Breast epithelium (tissue), 4 donors: ENCODE data around the gene NTSR1. TPM values are rescaled to one million over a fixed set of nuclear protein-coding genes. Genes with fewer than 3 reads are reported as not detected.
A peak's percentile ranks its signal among the peaks of the same experiment; 100 is the strongest.

Experiments used
- DNase-seq, 2 donors: peaks; one replicate each; pipeline ENCODE4 v3.0.0-alpha.2; 2019; ENCODE audit warnings: low spot score in 2 of 2
- H3K27ac ChIP-seq, 2 donors: fragments of 200-600 bp; sonication (generic) in 1 of 2; one replicate each; pipeline ENCODE4 v1.5.1; 2016 to 2019; ENCODE audit warnings: mild to moderate bottlenecking in 1 of 2
- H3K27me3 ChIP-seq, 2 donors: fragments of 200-600 bp; sonication (generic) in 1 of 2; one replicate each; pipeline versions ENCODE4 v1.5.1 to v1.6.0; 2017 to 2019; ENCODE audit warnings: control low read depth in 1 of 2, mild to moderate bottlenecking in 1 of 2
- H3K36me3 ChIP-seq: fragments of 200-600 bp; one replicate; pipeline ENCODE4 v1.5.1; 2019
- H3K4me1 ChIP-seq, 2 donors: fragments of 200-600 bp; sonication (generic); one replicate each; pipeline ENCODE4 v1.5.1; 2016 to 2019; ENCODE audit warnings: control low read depth in 1 of 2
- H3K4me3 ChIP-seq, 3 donors: fragments of 200-600 bp; sonication (generic); 1 replicate in 2 of 3; 2 replicates in 1 of 3; pipeline ENCODE4 v1.5.1; 2016 to 2019; ENCODE audit warnings: mild to moderate bottlenecking in 3 of 3, moderate library complexity in 2 of 3
- H3K9me3 ChIP-seq, 2 donors: fragments of 200-600 bp; sonication (generic) in 1 of 2; one replicate each; pipeline ENCODE4 v1.5.1; 2016 to 2019; ENCODE audit warnings: control low read depth in 1 of 2
- POLR2A ChIP-seq: fragments of 450-650 bp; IDR thresholded peaks from one replicate; pipeline ENCODE4 v1.6.1; 2016; ENCODE audit warnings: antibody characterized with exemption, mild to moderate bottlenecking, moderate library complexity
- POLR2AphosphoS5 ChIP-seq, 3 donors: sonication (generic); formaldehyde crosslinking; IDR thresholded peaks; one replicate each; pipeline ENCODE4 v1.6.1; 2017; ENCODE audit warnings: antibody characterized with exemption in 3 of 3
- intact Hi-C: fragments of 100-400 bp; cut with DNase I; formaldehyde crosslinking; loops from one replicate; pipeline ENCODE4 v1.15.1; 2023; ENCODE audit warnings: low total_unique reads
- total RNA-seq, 3 donors: library from RNA; depleted of rRNA; stranded (reverse); fragments of >200 nt; gene quantifications; one replicate each; pipeline ENCODE4 v1.1.0, GENCODE V29; 2016
- TF ChIP-seq, protein P1 (sequence below), 3 donors: fragments of 450-650 bp; IDR thresholded peaks; one replicate each; pipeline ENCODE4 v1.5.1; 2016 to 2017; ENCODE audit warnings: antibody characterized with exemption in 3 of 3, mild to moderate bottlenecking in 3 of 3, moderate library complexity in 3 of 3

The NTSR1 gene
- total RNA-seq, 3 donors from 2014 or later = under 0.01 TPM; not detected in 2

DNA sequence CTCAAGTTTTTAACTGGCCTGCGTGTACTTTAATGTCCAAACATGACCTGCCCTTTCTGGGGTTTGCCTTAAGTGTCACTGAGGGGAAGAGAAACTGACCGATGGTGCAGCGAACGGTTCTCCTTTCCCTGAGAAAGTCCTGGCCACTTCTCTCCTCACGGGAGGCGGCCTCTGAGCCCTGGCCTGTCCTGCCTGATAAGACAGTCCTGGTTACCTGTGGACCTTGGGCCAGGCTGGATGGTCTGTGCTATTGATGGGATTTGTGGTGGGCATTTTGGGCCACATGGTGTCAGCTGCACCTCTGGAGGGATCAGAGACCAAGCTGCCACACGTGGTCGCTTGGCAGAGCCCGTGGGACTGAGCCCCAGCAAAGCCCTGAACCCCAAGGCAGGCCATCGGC is 11.6 kb upstream of the NTSR1 start:
- DNase-seq = no peak
- Histone ChIP-seq H3K36me3 (no peaks in the 10 kb centered on the region), H3K4me1 (no peaks in the 10 kb centered on the region), H3K4me3 (no peak overlapping the region), H3K27ac (no peak overlapping the region), H3K9me3 (no peaks in the 10 kb centered on the region), H3K27me3 (peaks cover 0 to 24% of the 10 kb centered on the region in 2 donors)
- TF ChIP-seq, protein P1, sequence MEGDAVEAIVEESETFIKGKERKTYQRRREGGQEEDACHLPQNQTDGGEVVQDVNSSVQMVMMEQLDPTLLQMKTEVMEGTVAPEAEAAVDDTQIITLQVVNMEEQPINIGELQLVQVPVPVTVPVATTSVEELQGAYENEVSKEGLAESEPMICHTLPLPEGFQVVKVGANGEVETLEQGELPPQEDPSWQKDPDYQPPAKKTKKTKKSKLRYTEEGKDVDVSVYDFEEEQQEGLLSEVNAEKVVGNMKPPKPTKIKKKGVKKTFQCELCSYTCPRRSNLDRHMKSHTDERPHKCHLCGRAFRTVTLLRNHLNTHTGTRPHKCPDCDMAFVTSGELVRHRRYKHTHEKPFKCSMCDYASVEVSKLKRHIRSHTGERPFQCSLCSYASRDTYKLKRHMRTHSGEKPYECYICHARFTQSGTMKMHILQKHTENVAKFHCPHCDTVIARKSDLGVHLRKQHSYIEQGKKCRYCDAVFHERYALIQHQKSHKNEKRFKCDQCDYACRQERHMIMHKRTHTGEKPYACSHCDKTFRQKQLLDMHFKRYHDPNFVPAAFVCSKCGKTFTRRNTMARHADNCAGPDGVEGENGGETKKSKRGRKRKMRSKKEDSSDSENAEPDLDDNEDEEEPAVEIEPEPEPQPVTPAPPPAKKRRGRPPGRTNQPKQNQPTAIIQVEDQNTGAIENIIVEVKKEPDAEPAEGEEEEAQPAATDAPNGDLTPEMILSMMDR (IDR thresholded peaks at IDR 0.05) = no peak
- no peak for TF ChIP-seq POLR2AphosphoS5 (IDR thresholded peaks at IDR 0.05)
- TF ChIP-seq POLR2A = no peak
- intact Hi-C loops = loop anchor here (10.0 kb wide), 1 partner anchor 88 kb away; no protein-coding TSS in a partner anchor

DNA sequence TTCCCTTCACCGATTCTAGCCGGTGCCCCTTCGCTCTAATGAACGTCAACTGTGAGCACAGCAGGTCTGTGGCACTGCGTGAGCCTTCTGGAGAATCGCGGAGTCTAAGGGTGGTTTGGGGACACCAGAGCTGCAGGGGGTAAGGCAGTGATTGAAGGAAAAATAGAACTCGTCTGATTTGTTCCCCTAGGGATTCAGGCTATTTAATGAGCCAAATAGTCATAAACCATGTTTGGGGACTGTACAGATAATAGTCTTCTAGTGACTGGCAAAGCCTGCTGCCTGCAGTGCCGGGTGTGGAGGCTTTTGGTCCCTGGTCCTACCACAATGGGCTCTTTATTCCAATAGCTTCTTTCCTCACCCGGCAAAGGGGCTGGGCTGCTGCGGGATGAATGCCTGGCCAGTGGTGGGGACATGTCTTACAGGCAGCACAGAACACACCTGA is 11.1 kb upstream of the NTSR1 start:
- no peak overlapping the region for H3K4me3 ChIP-seq
- peaks cover 0 to 21% of the 10 kb centered on the region in 2 donors for H3K27me3 ChIP-seq
- no peaks in the 10 kb centered on the region for H3K4me1 ChIP-seq
- no peaks in the 10 kb centered on the region for H3K9me3 ChIP-seq
- TF ChIP-seq POLR2A (no peak), POLR2AphosphoS5 (IDR thresholded peaks at IDR 0.05) (no peak)
- TF ChIP-seq, protein P1 (IDR thresholded peaks at IDR 0.05) = no peak
- peak in 1 of 2 donors; percentile 26 for DNase-seq
- no peaks in the 10 kb centered on the region for H3K36me3 ChIP-seq
- no peak overlapping the region for H3K27ac ChIP-seq
- intact Hi-C loops = loop anchor here (10.0 kb wide), 1 partner anchor 87 kb away; no protein-coding TSS in a partner anchor

DNA sequence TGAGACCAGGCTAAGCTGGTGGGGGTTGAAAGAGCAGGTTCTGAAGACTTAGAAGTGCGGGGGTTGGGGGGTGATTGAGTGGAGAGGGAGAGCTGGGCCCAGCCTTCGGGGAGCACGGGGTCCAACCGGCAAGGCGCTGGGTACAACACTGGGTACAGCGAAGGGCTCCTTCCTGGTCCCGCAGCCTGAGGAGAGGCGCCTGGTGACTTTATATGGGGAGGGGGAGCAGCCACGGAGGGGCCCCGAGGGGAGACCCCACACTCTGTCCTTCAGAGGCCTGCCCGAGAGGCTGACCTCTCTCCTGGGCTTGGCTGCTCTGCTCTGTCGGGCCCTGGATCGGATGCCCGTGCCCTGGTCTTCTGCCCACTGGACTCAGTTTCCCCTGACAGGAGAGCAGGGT is 10.4 kb upstream of the NTSR1 start:
- no peaks in the 10 kb centered on the region for H3K36me3 ChIP-seq
- intact Hi-C loops = loop anchor here (10.0 kb wide), 1 partner anchor 87 kb away; no protein-coding TSS in a partner anchor
- H3K9me3 ChIP-seq = no peaks in the 10 kb centered on the region
- DNase-seq = no peak
- H3K4me3 ChIP-seq = no peak overlapping the region
- H3K27ac ChIP-seq = no peak overlapping the region
- peaks cover 0 to 19% of the 10 kb centered on the region in 2 donors for H3K27me3 ChIP-seq
- no peak for TF ChIP-seq POLR2A
- TF ChIP-seq POLR2AphosphoS5 (IDR thresholded peaks at IDR 0.05) = no peak
- TF ChIP-seq, protein P1 (IDR thresholded peaks at IDR 0.05) = no peak
- H3K4me1 ChIP-seq = no peaks in the 10 kb centered on the region

DNA sequence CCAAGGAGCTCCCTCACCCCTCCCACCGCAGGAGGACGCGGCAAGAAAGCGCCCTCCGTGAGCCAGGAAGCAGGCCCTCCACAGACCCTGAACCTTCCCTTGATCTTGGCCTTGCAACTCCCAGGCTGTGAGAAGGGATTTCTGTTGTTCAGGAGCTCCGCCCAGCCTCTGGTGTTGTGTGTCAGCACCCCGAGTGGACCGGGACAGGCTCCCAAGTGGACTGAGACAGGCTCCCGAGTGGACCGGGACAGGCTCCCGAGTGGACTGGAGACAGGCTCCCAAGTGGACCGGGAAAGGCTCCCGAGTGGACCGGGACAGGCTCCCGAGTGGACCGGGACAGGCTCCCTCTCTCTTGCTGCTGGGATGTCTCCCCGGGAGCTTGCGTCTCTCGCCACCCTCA is 9.3 kb upstream of the NTSR1 start:
- TF ChIP-seq POLR2AphosphoS5 (IDR thresholded peaks at IDR 0.05) (no peak), POLR2A (no peak)
- TF ChIP-seq, protein P1 (IDR thresholded peaks at IDR 0.05) = no peak

DNA sequence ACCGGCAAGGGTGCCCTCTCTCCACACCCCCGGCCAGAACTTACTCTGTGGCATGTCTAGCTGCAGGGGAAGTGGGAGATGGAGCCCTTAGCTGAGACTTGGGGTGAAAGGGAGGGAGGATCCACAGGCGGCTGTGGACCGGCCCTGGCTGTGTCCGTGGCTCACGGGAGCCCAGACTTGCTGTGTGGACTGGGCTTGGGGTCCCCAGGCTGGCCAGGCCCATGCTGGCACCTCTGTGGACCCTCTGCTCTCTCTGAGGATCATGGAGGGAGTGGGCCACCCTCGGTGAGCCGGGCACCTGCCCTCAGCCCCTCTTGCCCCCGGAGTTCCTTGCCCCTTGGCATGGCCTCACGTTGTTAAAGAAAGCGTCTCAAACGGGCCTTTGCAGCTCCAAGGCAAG is 8.9 kb upstream of the NTSR1 start:
- no peak for TF ChIP-seq POLR2AphosphoS5 (IDR thresholded peaks at IDR 0.05)
- no peak for TF ChIP-seq POLR2A
- TF ChIP-seq, protein P1 (IDR thresholded peaks at IDR 0.05) = no peak

More for the DNA sequence above, 9.3 kb upstream of the NTSR1 start:
- Histone ChIP-seq H3K4me3 (no peak overlapping the region), H3K9me3 (no peaks in the 10 kb centered on the region), H3K36me3 (no peaks in the 10 kb centered on the region), H3K4me1 (no peaks in the 10 kb centered on the region), H3K27me3 (peaks cover 0 to 10% of the 10 kb centered on the region in 2 donors), H3K27ac (no peak overlapping the region)
- intact Hi-C loops = loop anchor here (10.0 kb wide), 1 partner anchor 86 kb away; no protein-coding TSS in a partner anchor
- DNase-seq = no peak

More for the DNA sequence above, 8.9 kb upstream of the NTSR1 start:
- Histone ChIP-seq H3K36me3 (no peaks in the 10 kb centered on the region), H3K27me3 (peaks cover 0 to 10% of the 10 kb centered on the region in 2 donors), H3K27ac (no peak overlapping the region), H3K4me3 (no peak overlapping the region), H3K9me3 (no peaks in the 10 kb centered on the region), H3K4me1 (peaks cover 0 to 3% of the 10 kb centered on the region in 2 donors)
- intact Hi-C loops = loop anchor here (10.0 kb wide), 1 partner anchor 85 kb away; no protein-coding TSS in a partner anchor
- no peak for DNase-seq
